HEK293T (cell line): ENCODE data around the gene CEP350.

ENCODE experiments used
- ARNT ChIP-seq: fragments of 450-650 bp; IDR thresholded peaks from 2 replicates; pipeline ENCODE4 v1.6.1; 2017; ENCODE audit warnings: mild to moderate bottlenecking
- BHLHE40 ChIP-seq: fragments of 450-650 bp; IDR thresholded peaks from 2 replicates; pipeline ENCODE4 v1.6.1; 2016; ENCODE audit warnings: mild to moderate bottlenecking, moderate library complexity, borderline replicate concordance
- CTBP1 ChIP-seq: fragments of 450-650 bp; IDR thresholded peaks from 2 replicates; pipeline ENCODE4 v1.6.1; 2016; ENCODE audit warnings: borderline replicate concordance
- ELF4 ChIP-seq: fragments of 450-650 bp; IDR thresholded peaks from 2 replicates; pipeline ENCODE4 v1.6.1; 2017; ENCODE audit warnings: antibody characterized with exemption
- FOXA1 ChIP-seq: fragments of 450-650 bp; IDR thresholded peaks from 2 replicates; pipeline ENCODE4 v1.6.1; 2016; ENCODE audit warnings: mild to moderate bottlenecking
- FOXK2 ChIP-seq: fragments of 450-650 bp; IDR thresholded peaks from 2 replicates; pipeline ENCODE4 v1.6.1; 2016; ENCODE audit warnings: mild to moderate bottlenecking
- FOXM1 ChIP-seq: fragments of 450-650 bp; IDR thresholded peaks from 2 replicates; pipeline ENCODE4 v1.6.1; 2017; ENCODE audit warnings: mild to moderate bottlenecking, borderline replicate concordance
- L3MBTL2 ChIP-seq: fragments of 450-650 bp; conservative IDR thresholded peaks from 2 replicates; pipeline ENCODE4 v1.6.1; 2016; ENCODE audit warnings: mild to moderate bottlenecking
- NFRKB ChIP-seq: fragments of 450-650 bp; IDR thresholded peaks from 2 replicates; pipeline ENCODE4 v1.6.1; 2016; ENCODE audit warnings: mild to moderate bottlenecking, moderate library complexity
- SP1 ChIP-seq: fragments of 450-650 bp; IDR thresholded peaks from 2 replicates; pipeline ENCODE4 v1.6.1; 2017
- SUZ12 ChIP-seq: fragments of 450-650 bp; IDR thresholded peaks from 2 replicates; pipeline ENCODE4 v1.6.1; 2016; ENCODE audit warnings: mild to moderate bottlenecking
- ZNF384 ChIP-seq: fragments of 450-650 bp; IDR thresholded peaks from 2 replicates; pipeline ENCODE4 v1.6.1; 2016

GRCh38 chr1:180157108-180157507 lies 202.5 kb downstream of the CEP350 start:
- TF ChIP-seq FOXM1 (no peak), CTBP1 (no peak), ELF4 (no peak), SUZ12 (no peak), FOXK2 (no peak), FOXA1 (no peak), SP1 (no peak), BHLHE40 (no peak), NFRKB (no peak), L3MBTL2 (no peak), ZNF384 (no peak), ARNT (no peak)
